Stimulated activated naive B cell treated with anti-CD40 and anti-IgM and Interleukin-4, amounts not matched to agents 10 μg/mL and 1 μg/mL and 100 μg/mL, for 72 hours (primary cell): ENCODE data around the gene PPP3R1.

Source experiments
- ATAC-seq, 2 donors: fragments of 150-1000 bp; cut with Tn5 transposase; replicated peaks; 2 replicates each; pipeline ENCODE4 v1.10.0; 2021; ENCODE audit warnings: moderate library complexity in 1 of 2
- DNase-seq: peaks from one replicate; pipeline ENCODE4 v3.0.0; 2021
- H3K27ac Mint-ChIP-seq: one replicate; pipeline ENCODE4 v1.8.0; 2022; ENCODE audit warnings: mild to moderate bottlenecking, mixed read lengths
- H3K27me3 Mint-ChIP-seq, 2 donors: one replicate each; pipeline ENCODE4 v1.8.0; 2022; ENCODE audit warnings: mixed read lengths in 2 of 2
- H3K36me3 Mint-ChIP-seq, 2 donors: one replicate each; pipeline ENCODE4 v1.8.0; 2022; ENCODE audit warnings: mixed read lengths in 2 of 2, mild to moderate bottlenecking in 1 of 2
- H3K4me1 Mint-ChIP-seq, 2 donors: one replicate each; pipeline ENCODE4 v1.8.0; 2022; ENCODE audit warnings: mixed read lengths in 2 of 2, mild to moderate bottlenecking in 1 of 2
- H3K4me3 Mint-ChIP-seq, 2 donors: one replicate each; pipeline ENCODE4 v1.8.0; 2022; ENCODE audit warnings: mild to moderate bottlenecking in 2 of 2, mixed read lengths in 2 of 2, moderate library complexity in 1 of 2
- H3K9me3 Mint-ChIP-seq, 2 donors: one replicate each; pipeline ENCODE4 v1.8.0; 2022; ENCODE audit warnings: mixed read lengths in 2 of 2, mild to moderate bottlenecking in 1 of 2

PPP3R1 gene

GRCh38 chr2:68280348-68280747, 28.0 kb upstream of the PPP3R1 start:
- Mint-ChIP-seq H3K36me3 (no peaks in the 10 kb centered on the region), H3K9me3 (no peaks in the 10 kb centered on the region), H3K4me3 (no peak overlapping the region), H3K4me1 (peaks cover 0 to 6% of the 10 kb centered on the region in 2 donors), H3K27me3 (peaks cover 0 to 3% of the 10 kb centered on the region in 2 donors), H3K27ac (no peak overlapping the region)
- ATAC-seq = no peak
- DNase-seq = no peak

- Mint-ChIP-seq H3K4me3 (no peak overlapping the region), H3K9me3 (no peaks in the 10 kb centered on the region), H3K27ac (no peak overlapping the region), H3K27me3 (peaks cover 0 to 3% of the 10 kb centered on the region in 2 donors), H3K36me3 (no peaks in the 10 kb centered on the region), H3K4me1 (peaks cover 0 to 6% of the 10 kb centered on the region in 2 donors)
- ATAC-seq (no peak), DNase-seq (no peak)
Observed at GRCh38 chr2:68279691-68280090, 27.4 kb upstream of the PPP3R1 start.

DNA sequence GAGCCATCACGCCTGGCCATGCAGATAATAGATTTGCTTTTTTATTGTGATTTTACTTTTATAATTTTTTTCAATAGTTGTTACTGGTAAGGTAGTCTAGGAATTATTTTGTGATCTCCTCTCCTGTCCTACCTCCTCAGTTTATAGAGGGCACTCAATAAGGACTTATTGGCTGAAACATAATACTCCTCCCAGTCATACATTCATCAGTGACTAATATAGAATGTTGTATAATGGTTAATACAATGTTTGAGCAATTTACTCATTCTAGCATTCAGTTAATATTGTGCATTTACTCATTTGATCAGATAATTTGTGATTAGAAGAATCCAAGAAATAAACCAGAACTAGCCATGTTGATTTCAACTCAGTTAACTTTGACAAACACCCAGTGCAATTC, 25.8 kb upstream of the PPP3R1 start:
- Mint-ChIP-seq H3K27ac (no peak overlapping the region), H3K27me3 (no peaks in the 10 kb centered on the region), H3K4me1 (peaks cover 0 to 6% of the 10 kb centered on the region in 2 donors), H3K36me3 (no peaks in the 10 kb centered on the region), H3K9me3 (no peaks in the 10 kb centered on the region), H3K4me3 (no peak overlapping the region)
- ATAC-seq (no peak), DNase-seq (no peak)

DNA sequence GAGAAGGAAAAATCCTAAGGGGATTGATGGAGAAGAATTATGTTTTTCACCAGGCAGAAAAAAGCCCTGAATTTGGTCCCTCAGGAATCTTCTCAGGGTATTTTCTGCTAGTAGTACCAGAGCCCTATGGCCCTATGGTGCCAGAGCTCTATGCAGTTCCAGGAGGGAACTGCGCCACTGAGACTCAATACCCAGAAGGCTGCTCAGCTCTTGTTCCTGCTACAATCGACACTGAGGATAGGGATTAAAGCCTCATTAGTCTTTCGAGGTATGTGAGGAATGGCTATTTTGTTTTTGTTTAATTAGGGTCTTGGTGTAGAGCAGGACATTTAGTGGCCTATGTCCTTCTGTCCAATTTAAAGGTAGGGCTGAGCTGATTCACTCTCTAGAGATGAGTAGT, 21.7 kb upstream of the PPP3R1 start:
- no peaks in the 10 kb centered on the region for H3K9me3 Mint-ChIP-seq
- H3K4me1 Mint-ChIP-seq = no peaks in the 10 kb centered on the region
- DNase-seq (no peak), ATAC-seq (no peak)
- no peak overlapping the region for H3K4me3 Mint-ChIP-seq
- no peaks in the 10 kb centered on the region for H3K36me3 Mint-ChIP-seq
- H3K27ac Mint-ChIP-seq = no peak overlapping the region
- H3K27me3 Mint-ChIP-seq = no peaks in the 10 kb centered on the region

GRCh38 chr2:68272246-68272994, 20.1 kb upstream of the PPP3R1 start:
- Mint-ChIP-seq H3K36me3 (no peaks in the 10 kb centered on the region), H3K27ac (no peak overlapping the region), H3K4me1 (no peaks in the 10 kb centered on the region), H3K9me3 (peaks cover 0 to 4% of the 10 kb centered on the region in 2 donors), H3K27me3 (no peaks in the 10 kb centered on the region), H3K4me3 (no peak overlapping the region)
- ATAC-seq (no peak), DNase-seq (no peak)

DNA sequence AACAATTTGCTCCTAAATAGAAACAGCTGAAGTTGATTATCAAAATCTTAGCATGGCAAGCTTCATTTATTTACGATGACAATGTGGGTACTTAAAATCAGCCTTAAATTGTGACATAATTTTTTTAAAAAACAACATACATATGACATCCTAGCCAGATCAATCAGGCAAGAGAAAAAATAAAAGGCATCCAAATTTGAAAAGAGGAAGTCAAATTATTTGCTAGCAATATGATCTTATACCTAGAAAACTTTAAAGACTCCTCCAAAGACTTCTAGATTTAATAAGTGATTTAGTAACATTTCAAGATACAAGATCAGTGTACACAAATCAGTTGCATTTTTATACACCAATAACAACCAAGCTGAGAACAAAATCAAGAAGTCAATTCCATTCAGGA, 14.3 kb upstream of the PPP3R1 start:
- Mint-ChIP-seq H3K4me1 (peaks cover 3 to 6% of the 10 kb centered on the region in 2 donors), H3K27ac (no peak overlapping the region), H3K27me3 (no peaks in the 10 kb centered on the region), H3K4me3 (no peak overlapping the region), H3K36me3 (no peaks in the 10 kb centered on the region), H3K9me3 (peaks cover 0 to 4% of the 10 kb centered on the region in 2 donors)
- no peak for DNase-seq
- no peak for ATAC-seq

DNA sequence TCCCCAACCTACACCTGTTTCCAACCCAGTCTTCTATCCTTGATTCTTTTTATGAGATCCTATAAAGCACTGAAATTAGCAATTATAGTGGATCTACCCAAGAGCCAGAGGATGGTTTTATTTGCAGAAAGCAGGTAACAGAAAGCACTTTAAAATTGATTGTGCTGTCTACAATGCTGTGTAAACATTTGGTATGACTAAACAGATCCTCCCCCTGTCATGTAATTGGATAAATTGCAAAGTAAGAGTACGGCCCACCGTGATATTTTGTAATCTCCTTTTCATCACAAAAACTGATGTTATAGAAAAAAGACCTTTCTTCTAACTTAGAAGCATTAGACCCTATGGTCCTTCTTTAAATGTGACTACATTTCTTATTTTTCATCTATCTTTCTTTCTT, 11.3 kb upstream of the PPP3R1 start:
- Mint-ChIP-seq H3K27ac (no peak overlapping the region), H3K4me1 (peaks cover 3 to 6% of the 10 kb centered on the region in 2 donors), H3K36me3 (no peaks in the 10 kb centered on the region), H3K9me3 (peaks cover 0 to 4% of the 10 kb centered on the region in 2 donors), H3K27me3 (no peaks in the 10 kb centered on the region), H3K4me3 (no peak overlapping the region)
- ATAC-seq (no peak), DNase-seq (no peak)

DNA sequence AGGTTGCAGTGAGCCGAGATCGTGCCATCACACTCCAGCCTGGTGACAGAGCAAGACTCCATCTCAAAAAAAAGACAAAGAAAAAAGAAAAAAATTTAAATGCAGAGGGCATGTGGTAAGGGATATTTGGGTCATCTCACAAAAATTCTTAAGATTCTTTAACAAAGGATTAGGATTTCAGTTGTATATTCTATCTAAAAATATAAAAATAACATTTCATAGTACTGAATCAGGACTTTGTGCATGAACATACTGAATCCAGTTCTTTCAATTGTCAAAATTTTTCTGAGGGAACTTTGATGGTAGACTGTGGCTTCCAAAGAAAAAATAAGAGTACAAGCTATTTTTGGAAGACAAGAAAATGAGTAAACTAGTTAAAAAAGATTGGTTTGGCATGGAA, 6.5 kb upstream of the PPP3R1 start:
- Mint-ChIP-seq H3K36me3 (no peaks in the 10 kb centered on the region), H3K4me1 (peaks cover 8 to 16% of the 10 kb centered on the region in 2 donors), H3K27ac (no peak overlapping the region), H3K9me3 (no peaks in the 10 kb centered on the region), H3K27me3 (no peaks in the 10 kb centered on the region), H3K4me3 (no peak overlapping the region)
- ATAC-seq = no peak
- DNase-seq = no peak

GRCh38 chr2:68256093-68256450, 3.7 kb upstream of the PPP3R1 start:
- no peak for DNase-seq
- no peak for ATAC-seq
- H3K9me3 Mint-ChIP-seq = no peaks in the 10 kb centered on the region

DNA sequence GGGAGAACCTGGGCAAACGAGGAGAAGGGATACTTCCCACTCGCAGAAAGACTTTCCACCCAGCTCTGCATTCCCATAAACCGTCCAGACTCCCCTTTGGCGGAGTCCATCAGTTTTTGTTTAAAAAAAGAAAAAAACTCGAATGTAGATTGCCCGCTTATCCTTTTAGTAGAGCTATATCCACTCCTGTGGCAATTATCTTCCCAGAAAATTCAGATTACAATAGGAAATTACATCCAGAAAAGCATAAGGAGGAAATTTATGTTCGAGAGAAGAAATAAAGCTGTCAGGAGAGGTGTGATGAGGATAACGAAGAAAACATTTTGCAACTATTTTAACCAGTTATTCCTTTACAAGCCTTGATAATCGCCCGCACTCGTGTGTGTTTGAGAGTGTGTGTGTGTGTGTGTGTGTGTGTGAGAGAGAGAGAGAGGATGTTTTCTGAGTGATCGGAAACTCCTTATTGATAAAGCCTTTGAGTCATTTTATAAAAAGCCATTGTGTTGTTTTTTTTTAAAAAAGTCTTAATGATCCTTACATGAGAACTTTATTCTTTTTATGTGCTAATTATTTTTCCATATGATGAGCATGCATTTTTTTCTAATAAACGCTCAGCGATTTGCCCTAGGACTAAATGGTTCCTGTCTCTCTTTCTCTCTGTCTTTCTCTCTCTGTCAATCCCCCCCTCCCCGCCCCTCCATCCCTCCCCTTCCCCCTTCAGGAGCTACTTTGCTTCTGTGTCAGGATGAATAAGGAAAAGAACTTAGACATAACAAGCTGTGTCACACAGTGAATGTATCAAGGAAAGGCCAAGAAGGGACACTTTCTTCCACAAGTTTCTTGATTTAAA, 1.1 kb upstream of the PPP3R1 start:
- Mint-ChIP-seq H3K4me1 (peaks cover 17 to 31% of the 10 kb centered on the region in 2 donors), H3K36me3 (peaks cover 12% of the 10 kb centered on the region in 2 donors), H3K4me3 (peak overlapping the region; percentile 92 to 99), H3K9me3 (no peaks in the 10 kb centered on the region), H3K27ac (peak overlapping the region; percentile 98), H3K27me3 (no peaks in the 10 kb centered on the region)
- ATAC-seq (no peak), DNase-seq (no peak)

More at GRCh38 chr2:68256093-68256450, 3.7 kb upstream of the PPP3R1 start:
- H3K4me3 Mint-ChIP-seq = no peak overlapping the region
- H3K4me1 Mint-ChIP-seq = peaks cover 9 to 17% of the 10 kb centered on the region in 2 donors
- H3K27ac Mint-ChIP-seq = no peak overlapping the region
- no peaks in the 10 kb centered on the region for H3K27me3 Mint-ChIP-seq
- peaks cover 5 to 6% of the 10 kb centered on the region in 2 donors for H3K36me3 Mint-ChIP-seq

DNA sequence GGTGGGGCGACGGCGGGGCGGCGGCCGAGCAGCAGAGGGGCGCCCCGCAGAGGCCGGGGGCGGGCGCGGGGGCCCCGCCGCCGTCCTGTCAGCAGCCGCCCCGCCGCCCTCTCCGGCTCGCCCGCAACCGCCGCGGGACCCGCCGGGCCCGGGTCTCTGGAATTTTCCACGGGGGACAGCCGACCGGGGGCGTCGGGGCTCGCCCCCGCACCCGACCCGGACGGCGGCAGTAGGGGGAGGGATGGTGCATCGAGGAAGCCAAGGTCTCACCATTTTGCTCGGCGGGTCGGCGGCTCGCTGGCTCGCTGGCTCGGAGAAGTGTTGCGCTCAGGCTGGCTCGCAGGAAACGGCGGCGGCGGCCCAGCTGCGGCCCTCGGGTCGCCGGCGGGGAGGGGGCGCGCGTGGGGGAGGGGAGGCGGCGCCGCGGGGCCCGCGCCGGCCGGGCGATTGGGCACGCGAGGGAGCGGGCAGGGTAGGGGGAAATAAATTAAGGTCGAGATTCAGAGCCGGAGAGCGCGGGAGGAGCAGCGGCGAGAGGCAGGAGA, 405 bp downstream of the PPP3R1 start:
- ATAC-seq = peak; percentile 12 to 15
- H3K9me3 Mint-ChIP-seq = no peaks in the 10 kb centered on the region

DNA sequence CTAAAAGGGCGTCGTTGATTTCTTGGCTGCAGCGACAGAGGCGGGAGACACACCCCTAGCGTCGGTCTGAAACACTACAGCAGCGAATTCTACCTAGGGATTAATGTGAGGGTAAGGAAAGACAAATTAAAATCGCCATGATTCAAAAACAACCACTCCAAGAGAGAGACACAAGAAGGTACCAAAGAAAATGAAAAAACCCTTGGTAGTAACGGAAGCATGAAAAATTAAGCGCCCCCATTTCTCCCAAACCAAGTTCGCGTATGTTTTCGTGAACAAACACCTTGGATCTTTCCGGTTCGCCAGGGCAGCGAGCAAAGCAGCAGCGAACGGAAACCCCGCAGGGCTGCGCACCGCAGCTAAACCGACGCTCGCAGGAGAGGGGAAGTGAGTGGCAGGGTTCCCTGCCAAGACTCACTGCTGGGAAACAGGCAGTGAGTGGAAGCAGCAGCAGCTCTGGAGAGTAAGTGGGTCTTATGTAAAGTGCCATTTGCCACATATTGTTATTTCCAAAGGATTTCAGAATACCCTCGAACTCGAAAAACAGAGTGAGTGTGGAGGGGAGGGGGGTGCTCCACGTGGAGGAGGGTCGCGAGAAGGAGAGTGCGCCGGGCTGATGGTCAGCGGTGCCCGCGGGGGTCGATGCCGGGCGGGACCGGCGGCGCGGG, 1.0 kb downstream of the PPP3R1 start:
- Mint-ChIP-seq H3K4me3 (peak overlapping the region; percentile 92 to 99), H3K36me3 (peaks cover 12% of the 10 kb centered on the region in 2 donors), H3K27me3 (no peaks in the 10 kb centered on the region), H3K4me1 (peaks cover 17 to 31% of the 10 kb centered on the region in 2 donors), H3K27ac (peak overlapping the region; percentile 100), H3K9me3 (no peaks in the 10 kb centered on the region)
- peak; percentile 63 to 70 for ATAC-seq
- DNase-seq = peak; percentile 73

More for the DNA sequence above, 405 bp downstream of the PPP3R1 start:
- Mint-ChIP-seq H3K27me3 (no peaks in the 10 kb centered on the region), H3K36me3 (peaks cover 12% of the 10 kb centered on the region in 2 donors), H3K27ac (peak overlapping the region; percentile 98), H3K4me3 (peak overlapping the region; percentile 92 to 99), H3K4me1 (peaks cover 17 to 31% of the 10 kb centered on the region in 2 donors)
- DNase-seq = peak; percentile 32

- Mint-ChIP-seq H3K36me3 (peaks cover 12% of the 10 kb centered on the region in 2 donors), H3K9me3 (no peaks in the 10 kb centered on the region), H3K27ac (peak overlapping the region; percentile 100), H3K4me3 (peak overlapping the region; percentile 92 to 99), H3K27me3 (no peaks in the 10 kb centered on the region), H3K4me1 (peaks cover 15 to 27% of the 10 kb centered on the region in 2 donors)
- ATAC-seq = no peak
- no peak for DNase-seq
Observed at GRCh38 chr2:68250652-68251186, 1.6 kb downstream of the PPP3R1 start.

- DNase-seq (no peak), ATAC-seq (no peak)
- H3K4me3 Mint-ChIP-seq = peak overlapping the region; percentile 92 to 99
Observed at GRCh38 chr2:68250196-68250595, 2.1 kb downstream of the PPP3R1 start.

More at GRCh38 chr2:68250196-68250595, 2.1 kb downstream of the PPP3R1 start:
- Mint-ChIP-seq H3K9me3 (no peaks in the 10 kb centered on the region), H3K36me3 (peaks cover 12% of the 10 kb centered on the region in 2 donors), H3K4me1 (peaks cover 15 to 24% of the 10 kb centered on the region in 2 donors), H3K27me3 (no peaks in the 10 kb centered on the region), H3K27ac (peak overlapping the region; percentile 100)
